ENCODE measurements around the gene PLA2G12A. TPM values are rescaled to one million over a fixed set of nuclear protein-coding genes. Genes with fewer than 3 reads are reported as not detected.
A peak's percentile ranks its signal among the peaks of the same experiment; 100 is the strongest.

Gene PLA2G12A
- total and polyA plus RNA-seq, 2 donors = 8.2 to 23.3 TPM

- no peak for DNase-seq (ENCODE audit: low read depth in 6 of 9, low spot score in 9 of 9)
- whole genome bisulfite sequencing = 96% methylated on average over 5 of the region's 5 CpGs
- no peak overlapping the region for H3K4me3 ChIP-seq (ENCODE audit: low read length in 2 of 2)
Observed at GRCh38 chr4:109733728-109734127, 3.9 kb upstream of the PLA2G12A start.

GRCh38 chr4:109730619-109731545 is 1.0 kb upstream of the PLA2G12A start:
- Histone ChIP-seq H3K27me3 (ENCODE audit: control insufficient read depth in 2 of 2, insufficient read depth in 1 of 2, low read length in 1 of 2) (peaks cover 0 to 6% of the 10 kb centered on the region in 2 donors), H3K9me3 (ENCODE audit: control insufficient read depth in 2 of 2, insufficient read depth in 1 of 2, low read length in 1 of 2) (no peaks in the 10 kb centered on the region), H3K36me3 (ENCODE audit: control insufficient read depth in 2 of 2, insufficient read depth in 2 of 2, low read length in 1 of 2) (no peaks in the 10 kb centered on the region), H3K27ac (ENCODE audit: low read depth in 1 of 2, low read length in 1 of 2) (peak overlapping the region in 1 of 2 donors; percentile 76), H3K4me1 (ENCODE audit: control insufficient read depth in 2 of 2, insufficient read depth in 2 of 2, low read length in 2 of 2) (peaks cover 0 to 10% of the 10 kb centered on the region in 2 donors), H3K4me3 (ENCODE audit: low read length in 2 of 2) (peak overlapping the region; percentile 62 to 84)
- 60% methylated on average over 21 of the region's 21 CpGs for WGBS
- no peak for DNase-seq (ENCODE audit: low read depth in 6 of 9, low spot score in 9 of 9)

More at GRCh38 chr4:109733728-109734127, 3.9 kb upstream of the PLA2G12A start:
- H3K27me3 ChIP-seq (ENCODE audit: control insufficient read depth in 2 of 2, insufficient read depth in 1 of 2, low read length in 1 of 2) = peaks cover 0 to 6% of the 10 kb centered on the region in 2 donors
- no peaks in the 10 kb centered on the region for H3K36me3 ChIP-seq (ENCODE audit: control insufficient read depth in 2 of 2, insufficient read depth in 2 of 2, low read length in 1 of 2)
- H3K9me3 ChIP-seq (ENCODE audit: control insufficient read depth in 2 of 2, insufficient read depth in 1 of 2, low read length in 1 of 2) = no peaks in the 10 kb centered on the region
- H3K4me1 ChIP-seq (ENCODE audit: control insufficient read depth in 2 of 2, insufficient read depth in 2 of 2, low read length in 2 of 2) = peaks cover 0 to 10% of the 10 kb centered on the region in 2 donors
- no peak overlapping the region for H3K27ac ChIP-seq (ENCODE audit: low read depth in 1 of 2, low read length in 1 of 2)

- Histone ChIP-seq H3K36me3 (ENCODE audit: control insufficient read depth in 2 of 2, insufficient read depth in 2 of 2, low read length in 1 of 2) (no peaks in the 10 kb centered on the region), H3K27ac (ENCODE audit: low read depth in 1 of 2, low read length in 1 of 2) (no peak overlapping the region), H3K4me1 (ENCODE audit: control insufficient read depth in 2 of 2, insufficient read depth in 2 of 2, low read length in 2 of 2) (peaks cover 0 to 10% of the 10 kb centered on the region in 2 donors), H3K4me3 (ENCODE audit: low read length in 2 of 2) (peak overlapping the region; percentile 55 to 84), H3K9me3 (ENCODE audit: control insufficient read depth in 2 of 2, insufficient read depth in 1 of 2, low read length in 1 of 2) (no peaks in the 10 kb centered on the region), H3K27me3 (ENCODE audit: control insufficient read depth in 2 of 2, insufficient read depth in 1 of 2, low read length in 1 of 2) (peaks cover 0 to 6% of the 10 kb centered on the region in 2 donors)
- peak in 3 of 9 donors; percentile 9 to 46 (median 11) for DNase-seq (ENCODE audit: low read depth in 6 of 9, low spot score in 9 of 9)
- 2% methylated on average over 25 of the region's 25 CpGs for WGBS
Observed at GRCh38 chr4:109729117-109729717, 653 bp downstream of the PLA2G12A start.

- DNase-seq (ENCODE audit: low read depth in 6 of 9, low spot score in 9 of 9) = no peak
- WGBS = 89% methylated on average over 6 of the region's 6 CpGs
Observed at GRCh38 chr4:109728385-109728784, 1.5 kb downstream of the PLA2G12A start.

GRCh38 chr4:109723110-109723509 is 6.8 kb downstream of the PLA2G12A start:
- Histone ChIP-seq H3K4me3 (ENCODE audit: low read length in 2 of 2) (no peak overlapping the region), H3K4me1 (ENCODE audit: control insufficient read depth in 2 of 2, insufficient read depth in 2 of 2, low read length in 2 of 2) (no peaks in the 10 kb centered on the region), H3K27me3 (ENCODE audit: control insufficient read depth in 2 of 2, insufficient read depth in 1 of 2, low read length in 1 of 2) (no peaks in the 10 kb centered on the region), H3K9me3 (ENCODE audit: control insufficient read depth in 2 of 2, insufficient read depth in 1 of 2, low read length in 1 of 2) (no peaks in the 10 kb centered on the region), H3K36me3 (ENCODE audit: control insufficient read depth in 2 of 2, insufficient read depth in 2 of 2, low read length in 1 of 2) (no peaks in the 10 kb centered on the region), H3K27ac (ENCODE audit: low read depth in 1 of 2, low read length in 1 of 2) (no peak overlapping the region)
- 94% methylated on average over 2 of the region's 2 CpGs for WGBS
- DNase-seq (ENCODE audit: low read depth in 6 of 9, low spot score in 9 of 9) = no peak

More at GRCh38 chr4:109728385-109728784, 1.5 kb downstream of the PLA2G12A start:
- H3K4me1 ChIP-seq (ENCODE audit: control insufficient read depth in 2 of 2, insufficient read depth in 2 of 2, low read length in 2 of 2) = peaks cover 0 to 10% of the 10 kb centered on the region in 2 donors
- H3K36me3 ChIP-seq (ENCODE audit: control insufficient read depth in 2 of 2, insufficient read depth in 2 of 2, low read length in 1 of 2) = no peaks in the 10 kb centered on the region
- no peak overlapping the region for H3K4me3 ChIP-seq (ENCODE audit: low read length in 2 of 2)
- peaks cover 0 to 6% of the 10 kb centered on the region in 2 donors for H3K27me3 ChIP-seq (ENCODE audit: control insufficient read depth in 2 of 2, insufficient read depth in 1 of 2, low read length in 1 of 2)
- H3K9me3 ChIP-seq (ENCODE audit: control insufficient read depth in 2 of 2, insufficient read depth in 1 of 2, low read length in 1 of 2) = no peaks in the 10 kb centered on the region
- no peak overlapping the region for H3K27ac ChIP-seq (ENCODE audit: low read depth in 1 of 2, low read length in 1 of 2)

GRCh38 chr4:109722357-109722756 is 7.5 kb downstream of the PLA2G12A start:
- no peak overlapping the region for H3K4me3 ChIP-seq (ENCODE audit: low read length in 2 of 2)
- peaks cover 0 to under 1% of the 10 kb centered on the region in 2 donors for H3K36me3 ChIP-seq (ENCODE audit: control insufficient read depth in 2 of 2, insufficient read depth in 2 of 2, low read length in 1 of 2)
- H3K4me1 ChIP-seq (ENCODE audit: control insufficient read depth in 2 of 2, insufficient read depth in 2 of 2, low read length in 2 of 2) = no peaks in the 10 kb centered on the region
- no peaks in the 10 kb centered on the region for H3K9me3 ChIP-seq (ENCODE audit: control insufficient read depth in 2 of 2, insufficient read depth in 1 of 2, low read length in 1 of 2)
- H3K27me3 ChIP-seq (ENCODE audit: control insufficient read depth in 2 of 2, insufficient read depth in 1 of 2, low read length in 1 of 2) = no peaks in the 10 kb centered on the region
- no peak for DNase-seq (ENCODE audit: low read depth in 6 of 9, low spot score in 9 of 9)
- no peak overlapping the region for H3K27ac ChIP-seq (ENCODE audit: low read depth in 1 of 2, low read length in 1 of 2)

- Histone ChIP-seq H3K9me3 (ENCODE audit: control insufficient read depth in 2 of 2, insufficient read depth in 1 of 2, low read length in 1 of 2) (no peaks in the 10 kb centered on the region), H3K27me3 (ENCODE audit: control insufficient read depth in 2 of 2, insufficient read depth in 1 of 2, low read length in 1 of 2) (no peaks in the 10 kb centered on the region), H3K36me3 (ENCODE audit: control insufficient read depth in 2 of 2, insufficient read depth in 2 of 2, low read length in 1 of 2) (peaks cover 0 to 9% of the 10 kb centered on the region in 2 donors), H3K27ac (ENCODE audit: low read depth in 1 of 2, low read length in 1 of 2) (no peak overlapping the region), H3K4me1 (ENCODE audit: control insufficient read depth in 2 of 2, insufficient read depth in 2 of 2, low read length in 2 of 2) (no peaks in the 10 kb centered on the region), H3K4me3 (ENCODE audit: low read length in 2 of 2) (no peak overlapping the region)
- 98% methylated on average over 7 of the region's 7 CpGs for WGBS
- DNase-seq (ENCODE audit: low read depth in 6 of 9, low spot score in 9 of 9) = no peak
Observed at GRCh38 chr4:109721033-109721432, 8.8 kb downstream of the PLA2G12A start.

- Histone ChIP-seq H3K9me3 (ENCODE audit: control insufficient read depth in 2 of 2, insufficient read depth in 1 of 2, low read length in 1 of 2) (no peaks in the 10 kb centered on the region), H3K27ac (ENCODE audit: low read depth in 1 of 2, low read length in 1 of 2) (no peak overlapping the region), H3K36me3 (ENCODE audit: control insufficient read depth in 2 of 2, insufficient read depth in 2 of 2, low read length in 1 of 2) (peaks cover 0 to 9% of the 10 kb centered on the region in 2 donors), H3K27me3 (ENCODE audit: control insufficient read depth in 2 of 2, insufficient read depth in 1 of 2, low read length in 1 of 2) (no peaks in the 10 kb centered on the region), H3K4me3 (ENCODE audit: low read length in 2 of 2) (no peak overlapping the region), H3K4me1 (ENCODE audit: control insufficient read depth in 2 of 2, insufficient read depth in 2 of 2, low read length in 2 of 2) (no peaks in the 10 kb centered on the region)
- DNase-seq (ENCODE audit: low read depth in 6 of 9, low spot score in 9 of 9) = no peak
- WGBS = 98% methylated on average over 4 of the region's 4 CpGs
Observed at GRCh38 chr4:109719604-109720003, 10.3 kb downstream of the PLA2G12A start.

GRCh38 chr4:109718759-109719158 is 11.1 kb downstream of the PLA2G12A start:
- no peaks in the 10 kb centered on the region for H3K27me3 ChIP-seq (ENCODE audit: control insufficient read depth in 2 of 2, insufficient read depth in 1 of 2, low read length in 1 of 2)
- H3K27ac ChIP-seq (ENCODE audit: low read depth in 1 of 2, low read length in 1 of 2) = no peak overlapping the region
- H3K4me1 ChIP-seq (ENCODE audit: control insufficient read depth in 2 of 2, insufficient read depth in 2 of 2, low read length in 2 of 2) = no peaks in the 10 kb centered on the region
- no peak overlapping the region for H3K4me3 ChIP-seq (ENCODE audit: low read length in 2 of 2)
- H3K36me3 ChIP-seq (ENCODE audit: control insufficient read depth in 2 of 2, insufficient read depth in 2 of 2, low read length in 1 of 2) = peaks cover 0 to 9% of the 10 kb centered on the region in 2 donors
- 97% methylated on average over 1 of the region's 1 CpG for WGBS
- DNase-seq (ENCODE audit: low read depth in 6 of 9, low spot score in 9 of 9) = no peak
- H3K9me3 ChIP-seq (ENCODE audit: control insufficient read depth in 2 of 2, insufficient read depth in 1 of 2, low read length in 1 of 2) = no peaks in the 10 kb centered on the region
